Activated naive CD8-positive, alpha-beta T cell treated with anti-CD3 and anti-CD28 coated beads, Interleukin-2, amount 50 U/mL, for 24 hours (primary cell): ENCODE results near the gene FZD1.

ENCODE experiments used
- ATAC-seq: fragments of 150-1000 bp; cut with Tn5 transposase; one replicate; pipeline ENCODE4 v1.10.0; 2021
- DNase-seq: peaks from one replicate; pipeline ENCODE4 v3.0.0; 2021
- H3K27ac Mint-ChIP-seq: one replicate; pipeline ENCODE4 v1.8.0; 2021; ENCODE audit warnings: mild to moderate bottlenecking, mixed read lengths
- H3K27me3 Mint-ChIP-seq: one replicate; pipeline ENCODE4 v1.8.0; 2021; ENCODE audit warnings: mixed read lengths
- H3K36me3 Mint-ChIP-seq: one replicate; pipeline ENCODE4 v1.8.0; 2021; ENCODE audit warnings: low read depth, mixed read lengths
- H3K4me1 Mint-ChIP-seq: one replicate; pipeline ENCODE4 v1.8.0; 2021; ENCODE audit warnings: mixed read lengths
- H3K4me3 Mint-ChIP-seq: one replicate; pipeline ENCODE4 v1.8.0; 2021; ENCODE audit warnings: mild to moderate bottlenecking, moderate library complexity, mixed read lengths
- H3K9me3 Mint-ChIP-seq: one replicate; pipeline ENCODE4 v1.8.0; 2021; ENCODE audit warnings: mixed read lengths

FZD1 gene

DNA sequence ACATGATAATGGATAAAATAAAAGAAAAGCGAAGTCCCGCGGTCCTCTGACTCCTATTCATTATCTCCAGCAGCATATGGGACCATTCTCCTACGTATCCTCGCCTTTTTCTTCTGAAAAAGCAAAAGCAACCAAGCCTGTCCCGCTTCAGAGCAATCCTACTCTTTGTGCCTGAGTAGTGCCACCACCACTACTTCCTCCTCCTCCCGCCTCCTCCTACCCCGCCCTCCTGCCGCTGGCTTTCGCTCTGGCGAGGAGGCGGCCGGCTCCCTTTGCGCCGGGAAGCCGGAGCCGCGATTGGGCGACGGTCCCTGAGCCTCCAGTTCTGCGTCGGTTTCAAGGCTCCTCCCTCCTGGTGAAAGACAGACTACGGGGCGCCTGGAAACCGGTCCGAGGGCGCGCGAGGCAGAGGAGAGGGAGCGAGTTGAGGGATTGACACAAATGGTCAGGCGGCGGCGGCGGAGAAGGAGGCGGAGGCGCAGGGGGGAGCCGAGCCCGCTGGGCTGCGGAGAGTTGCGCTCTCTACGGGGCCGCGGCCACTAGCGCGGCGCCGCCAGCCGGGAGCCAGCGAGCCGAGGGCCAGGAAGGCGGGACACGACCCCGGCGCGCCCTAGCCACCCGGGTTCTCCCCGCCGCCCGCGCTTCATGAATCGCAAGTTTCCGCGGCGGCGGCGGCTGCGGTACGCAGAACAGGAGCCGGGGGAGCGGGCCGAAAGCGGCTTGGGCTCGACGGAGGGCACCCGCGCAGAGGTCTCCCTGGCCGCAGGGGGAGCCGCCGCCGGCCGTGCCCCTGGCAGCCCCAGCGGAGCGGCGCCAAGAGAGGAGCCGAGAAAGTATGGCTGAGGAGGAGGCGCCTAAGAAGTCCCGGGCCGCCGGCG is at the start of gene FZD1:
Gene FZD1, plus strand, starts transcription at position 388 of the 878 bp plus-strand sequence. Its CDS starts 448 bp downstream, at position 836.
- Mint-ChIP-seq H3K4me1 (peaks cover 13% of the 10 kb centered on the region), H3K27me3 (peaks cover 54% of the 10 kb centered on the region)

GRCh38 chr7:91226411-91226810 is 37.8 kb upstream of the FZD1 start:
- DNase-seq (no peak), ATAC-seq (no peak)
- Mint-ChIP-seq H3K27ac (no peak overlapping the region), H3K27me3 (no peaks in the 10 kb centered on the region), H3K9me3 (no peaks in the 10 kb centered on the region), H3K4me1 (no peaks in the 10 kb centered on the region), H3K4me3 (no peak overlapping the region), H3K36me3 (no peaks in the 10 kb centered on the region)

More for the DNA sequence above, at the start of gene FZD1:
- H3K36me3 Mint-ChIP-seq = no peaks in the 10 kb centered on the region
- peak within 1 kb of the TSS; percentile 78 for H3K4me3 Mint-ChIP-seq
- H3K9me3 Mint-ChIP-seq = no peaks in the 10 kb centered on the region
- ATAC-seq (peak; percentile 86), DNase-seq (peak; percentile 69)
- H3K27ac Mint-ChIP-seq = no peak within 1 kb of the TSS

DNA sequence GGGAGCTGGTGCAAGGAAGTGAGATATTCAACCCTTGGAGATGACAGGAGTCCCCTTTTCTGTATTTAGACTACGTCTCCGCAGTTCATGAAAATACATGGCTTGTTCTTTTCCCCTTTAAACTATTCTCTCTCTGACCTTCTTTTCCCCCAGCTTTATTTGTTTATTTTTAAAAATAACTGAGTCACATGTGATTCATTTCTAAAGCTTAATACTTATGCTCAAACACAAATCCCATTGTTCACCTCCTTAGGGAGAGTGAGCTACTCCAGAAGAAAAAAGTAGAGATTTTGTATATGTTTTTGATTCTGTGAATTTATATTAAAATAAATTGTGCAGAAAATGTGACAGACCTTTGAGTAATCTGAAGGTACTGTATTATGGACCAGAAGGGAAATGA is 35.9 kb upstream of the FZD1 start:
- H3K4me1 Mint-ChIP-seq = no peaks in the 10 kb centered on the region
- no peaks in the 10 kb centered on the region for H3K9me3 Mint-ChIP-seq
- no peaks in the 10 kb centered on the region for H3K27me3 Mint-ChIP-seq
- DNase-seq = no peak
- H3K36me3 Mint-ChIP-seq = no peaks in the 10 kb centered on the region
- no peak overlapping the region for H3K4me3 Mint-ChIP-seq
- ATAC-seq = no peak
- H3K27ac Mint-ChIP-seq = no peak overlapping the region

- Mint-ChIP-seq H3K27ac (no peak overlapping the region), H3K4me3 (no peak overlapping the region), H3K27me3 (no peaks in the 10 kb centered on the region), H3K36me3 (no peaks in the 10 kb centered on the region), H3K4me1 (no peaks in the 10 kb centered on the region), H3K9me3 (no peaks in the 10 kb centered on the region)
- DNase-seq (no peak), ATAC-seq (no peak)
Measured at GRCh38 chr7:91228927-91229558, 35.2 kb upstream of the FZD1 start.

DNA sequence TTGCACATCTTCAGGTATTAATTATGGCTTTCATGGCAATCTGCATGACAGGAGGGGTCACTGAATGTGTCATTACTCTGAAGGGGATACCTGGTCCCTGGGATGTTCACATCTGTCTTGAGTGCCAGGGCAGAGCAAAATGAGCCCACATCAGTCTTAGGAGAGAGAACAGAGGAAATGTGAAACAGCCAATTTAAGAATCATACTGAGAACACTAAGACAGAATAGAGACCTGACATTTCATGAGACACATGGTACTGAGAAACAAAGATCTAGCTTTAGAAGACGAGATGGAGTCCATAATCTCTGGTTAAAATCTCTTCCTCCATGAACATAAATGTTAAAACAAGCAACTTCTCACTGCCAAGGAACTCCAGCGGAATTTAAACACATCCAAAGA is 34.1 kb upstream of the FZD1 start:
- H3K9me3 Mint-ChIP-seq = no peaks in the 10 kb centered on the region
- H3K36me3 Mint-ChIP-seq = no peaks in the 10 kb centered on the region
- H3K27ac Mint-ChIP-seq = no peak overlapping the region
- no peaks in the 10 kb centered on the region for H3K4me1 Mint-ChIP-seq
- no peaks in the 10 kb centered on the region for H3K27me3 Mint-ChIP-seq
- ATAC-seq (no peak), DNase-seq (no peak)
- H3K4me3 Mint-ChIP-seq = no peak overlapping the region

- DNase-seq = no peak
- peak; percentile 24 for ATAC-seq
- no peak overlapping the region for H3K4me3 Mint-ChIP-seq
- no peaks in the 10 kb centered on the region for H3K27me3 Mint-ChIP-seq
- H3K27ac Mint-ChIP-seq = no peak overlapping the region
- no peaks in the 10 kb centered on the region for H3K4me1 Mint-ChIP-seq
- no peaks in the 10 kb centered on the region for H3K36me3 Mint-ChIP-seq
- no peaks in the 10 kb centered on the region for H3K9me3 Mint-ChIP-seq
Measured at GRCh38 chr7:91230503-91230902, 33.7 kb upstream of the FZD1 start.

DNA sequence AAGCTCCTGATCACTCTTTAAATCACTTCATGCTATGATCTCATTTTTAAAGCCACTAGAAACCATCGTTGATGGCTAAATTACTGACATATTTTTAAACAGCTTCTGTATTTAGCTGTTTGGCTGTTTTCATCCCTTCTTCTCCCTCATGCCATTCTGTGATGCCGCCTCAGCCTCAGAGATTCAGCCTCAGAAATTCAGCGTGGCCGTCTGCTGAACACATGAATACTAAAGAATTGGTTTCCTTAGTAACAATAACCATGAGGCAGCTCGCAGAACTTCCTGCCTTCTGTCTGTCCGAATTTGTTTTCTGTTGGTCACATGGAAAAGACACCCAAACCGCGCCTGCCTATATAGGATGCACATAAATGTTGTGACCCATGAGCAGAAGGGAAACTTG is 31.0 kb upstream of the FZD1 start:
- Mint-ChIP-seq H3K27ac (no peak overlapping the region), H3K4me3 (no peak overlapping the region)

DNA sequence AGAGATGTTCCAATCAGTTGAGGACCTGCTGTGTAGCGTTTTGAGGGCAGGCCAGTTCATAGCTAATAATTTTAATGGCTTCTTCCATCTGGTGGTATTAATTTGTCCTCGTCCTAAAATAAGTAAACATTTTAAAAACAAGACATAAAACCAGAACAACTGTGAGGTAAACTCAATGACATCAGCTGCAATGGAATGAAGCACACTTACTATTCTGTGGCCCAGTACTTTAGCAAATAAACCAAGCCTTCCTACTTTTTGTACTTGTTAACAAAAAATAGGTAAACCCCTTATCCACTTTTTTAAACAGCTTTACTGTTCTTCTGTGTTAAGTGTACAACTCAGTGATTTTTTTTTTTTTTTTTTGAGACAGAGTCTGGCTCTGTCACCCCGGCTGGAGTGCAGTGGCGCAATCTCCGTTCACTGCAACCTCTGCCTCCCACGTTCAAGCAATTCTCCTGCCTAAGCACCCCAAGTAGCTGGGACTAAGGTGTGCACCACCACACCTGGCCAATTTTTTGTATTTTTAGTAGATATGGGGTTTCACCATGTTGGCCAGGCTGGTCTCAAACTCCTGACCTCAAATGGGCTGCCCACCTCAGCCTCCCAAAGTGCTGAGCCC is 28.9 kb upstream of the FZD1 start:
- no peak overlapping the region for H3K27ac Mint-ChIP-seq
- no peaks in the 10 kb centered on the region for H3K9me3 Mint-ChIP-seq
- ATAC-seq (no peak), DNase-seq (no peak)
- no peaks in the 10 kb centered on the region for H3K36me3 Mint-ChIP-seq
- H3K4me3 Mint-ChIP-seq = no peak overlapping the region
- H3K27me3 Mint-ChIP-seq = no peaks in the 10 kb centered on the region
- no peaks in the 10 kb centered on the region for H3K4me1 Mint-ChIP-seq

More for the DNA sequence above, 31.0 kb upstream of the FZD1 start:
- DNase-seq (no peak), ATAC-seq (no peak)
- H3K4me1 Mint-ChIP-seq = no peaks in the 10 kb centered on the region
- no peaks in the 10 kb centered on the region for H3K36me3 Mint-ChIP-seq
- H3K27me3 Mint-ChIP-seq = no peaks in the 10 kb centered on the region
- no peaks in the 10 kb centered on the region for H3K9me3 Mint-ChIP-seq

DNA sequence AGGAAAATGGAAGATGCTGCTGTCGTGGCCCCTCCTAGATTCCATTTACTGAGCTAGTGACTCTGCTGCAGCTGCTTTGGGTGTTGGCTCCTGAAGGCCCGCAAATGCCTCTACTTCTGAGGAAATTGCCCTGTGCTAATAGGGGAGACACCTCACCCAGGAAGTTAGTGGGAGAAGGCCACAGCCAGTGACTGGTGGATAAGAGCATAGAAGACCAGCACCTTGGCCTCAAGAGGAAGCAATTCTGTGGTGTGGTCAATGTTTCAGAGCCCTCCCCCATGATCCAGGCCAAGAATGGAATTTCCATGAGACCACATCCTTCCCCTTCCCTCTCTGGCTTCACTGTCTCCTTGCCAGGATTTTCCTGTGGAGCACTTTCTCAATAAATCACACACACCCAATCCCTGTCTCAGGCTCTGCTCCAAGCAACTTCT is 25.0 kb upstream of the FZD1 start:
- Mint-ChIP-seq H3K27me3 (peaks cover under 1% of the 10 kb centered on the region), H3K27ac (no peak overlapping the region), H3K36me3 (no peaks in the 10 kb centered on the region), H3K4me3 (no peak overlapping the region), H3K4me1 (no peaks in the 10 kb centered on the region), H3K9me3 (no peaks in the 10 kb centered on the region)
- ATAC-seq (no peak), DNase-seq (no peak)

DNA sequence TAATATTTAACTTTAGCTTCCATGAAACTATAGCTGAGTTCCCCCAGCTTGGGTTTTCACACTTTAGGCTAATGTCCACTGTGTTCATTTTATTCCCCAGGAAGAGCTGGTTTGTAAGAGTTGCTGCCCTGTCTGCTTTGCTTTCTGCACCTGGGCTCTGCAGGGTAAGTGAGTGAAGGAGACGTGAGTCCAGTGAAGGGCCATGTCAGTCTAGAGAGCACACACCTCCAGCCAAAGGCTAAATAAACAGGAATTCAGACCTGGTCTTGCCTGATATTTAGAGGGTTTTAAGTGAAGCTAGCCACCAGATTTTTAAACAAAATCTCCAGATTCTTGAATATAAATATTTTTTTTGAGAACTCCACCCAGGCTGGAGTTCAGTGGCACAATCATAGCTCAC is 24.5 kb upstream of the FZD1 start:
- ATAC-seq (no peak), DNase-seq (no peak)
- H3K9me3 Mint-ChIP-seq = no peaks in the 10 kb centered on the region
- peaks cover 4% of the 10 kb centered on the region for H3K27me3 Mint-ChIP-seq
- H3K27ac Mint-ChIP-seq = no peak overlapping the region
- H3K36me3 Mint-ChIP-seq = no peaks in the 10 kb centered on the region
- H3K4me3 Mint-ChIP-seq = no peak overlapping the region
- H3K4me1 Mint-ChIP-seq = no peaks in the 10 kb centered on the region

DNA sequence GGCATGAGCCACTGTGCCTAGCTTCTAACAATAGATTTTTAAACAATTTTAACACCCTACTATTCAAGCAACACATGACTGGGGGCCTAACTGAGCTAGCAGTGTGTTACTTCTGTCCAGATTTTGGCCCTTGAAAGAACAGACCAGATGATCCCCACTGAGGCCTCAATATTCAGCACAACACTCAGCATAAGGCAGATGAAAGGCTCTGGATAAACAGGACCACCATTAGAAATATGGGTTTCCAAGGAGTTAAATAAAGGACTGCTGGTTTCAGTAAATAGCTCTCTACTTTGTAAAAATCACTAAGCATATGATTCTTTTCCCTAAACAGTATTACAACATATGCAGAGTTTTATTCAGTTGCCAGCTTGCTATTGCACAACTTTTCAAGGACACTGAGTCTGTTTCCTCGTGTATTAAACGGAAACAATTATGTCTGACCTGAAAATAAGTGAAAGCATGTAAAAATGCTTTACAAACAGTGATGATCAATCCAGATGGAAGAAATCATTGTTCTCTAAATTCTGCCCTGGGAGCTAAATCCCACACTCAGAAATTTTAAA is 23.8 kb upstream of the FZD1 start:
- Mint-ChIP-seq H3K27ac (no peak overlapping the region), H3K4me3 (no peak overlapping the region), H3K9me3 (no peaks in the 10 kb centered on the region), H3K27me3 (peaks cover 4% of the 10 kb centered on the region), H3K36me3 (no peaks in the 10 kb centered on the region), H3K4me1 (no peaks in the 10 kb centered on the region)
- no peak for ATAC-seq
- no peak for DNase-seq

- DNase-seq = no peak
- H3K27ac Mint-ChIP-seq = no peak overlapping the region
- H3K4me3 Mint-ChIP-seq = no peak overlapping the region
- no peaks in the 10 kb centered on the region for H3K4me1 Mint-ChIP-seq
- H3K27me3 Mint-ChIP-seq = peaks cover 4% of the 10 kb centered on the region
- no peaks in the 10 kb centered on the region for H3K9me3 Mint-ChIP-seq
- no peak for ATAC-seq
- H3K36me3 Mint-ChIP-seq = no peaks in the 10 kb centered on the region
Measured at GRCh38 chr7:91242097-91242844, 22.0 kb upstream of the FZD1 start.

DNA sequence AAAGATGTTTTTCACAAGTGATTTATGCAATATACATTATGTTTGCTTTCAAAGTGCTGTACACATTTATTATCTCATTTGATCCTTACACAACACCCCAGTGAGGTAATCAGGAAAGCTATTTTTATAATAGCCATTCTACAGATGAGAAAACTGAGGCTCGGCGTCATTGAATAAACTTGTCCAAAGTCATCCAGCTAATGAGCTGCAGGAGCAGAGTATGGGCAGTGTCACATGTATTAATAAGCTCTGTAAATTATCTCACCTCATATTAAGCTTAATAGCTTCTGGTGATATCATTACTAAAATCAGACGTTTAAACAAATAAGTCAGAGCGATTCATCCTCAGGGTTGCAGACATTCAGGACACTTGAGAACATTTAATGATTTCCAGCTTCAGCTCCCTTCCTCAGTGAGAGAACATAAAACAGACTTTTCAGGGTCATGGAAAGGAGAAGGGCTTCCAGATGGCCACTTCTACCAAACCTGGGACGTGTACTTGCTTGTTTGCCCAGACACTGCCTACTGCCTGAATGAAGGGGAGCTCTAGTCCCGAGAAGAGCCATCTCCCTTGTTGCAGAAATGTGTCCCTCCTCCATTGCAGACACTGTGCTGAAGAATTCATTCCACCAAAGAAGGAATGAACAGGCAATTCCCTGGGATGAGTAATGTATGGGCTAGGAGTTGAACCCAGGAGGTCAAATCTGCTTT is 20.5 kb upstream of the FZD1 start:
- no peak overlapping the region for H3K4me3 Mint-ChIP-seq
- no peak overlapping the region for H3K27ac Mint-ChIP-seq
- DNase-seq (no peak), ATAC-seq (no peak)
- peaks cover 4% of the 10 kb centered on the region for H3K27me3 Mint-ChIP-seq
- no peaks in the 10 kb centered on the region for H3K36me3 Mint-ChIP-seq
- H3K9me3 Mint-ChIP-seq = no peaks in the 10 kb centered on the region
- no peaks in the 10 kb centered on the region for H3K4me1 Mint-ChIP-seq

GRCh38 chr7:91247500-91247899 is 16.7 kb upstream of the FZD1 start:
- Mint-ChIP-seq H3K27me3 (peaks cover 4% of the 10 kb centered on the region), H3K4me1 (no peaks in the 10 kb centered on the region), H3K36me3 (no peaks in the 10 kb centered on the region), H3K4me3 (no peak overlapping the region), H3K9me3 (no peaks in the 10 kb centered on the region), H3K27ac (no peak overlapping the region)
- DNase-seq (no peak), ATAC-seq (no peak)
